Gastroesophageal sphincter (tissue), 4 donors: Measurements from ENCODE around the gene GTF2H1. TPM values are rescaled to one million over a fixed set of nuclear protein-coding genes. Genes with fewer than 3 reads are reported as not detected.

ENCODE experiments used
- ATAC-seq: fragments of 150-250 bp; one replicate; pipeline ENCODE4 v1.9.1; 2016; ENCODE audit warnings: mild to moderate bottlenecking, moderate library complexity
- H3K27ac ChIP-seq, 4 donors: fragments of 200-600 bp; sonication (generic) in 3 of 4; 1 replicate in 3 of 4; 2 replicates in 1 of 4; pipeline ENCODE4 v1.5.1; 2016 to 2019
- H3K27me3 ChIP-seq: fragments of 200-600 bp; sonication (generic); one replicate; pipeline ENCODE4 v1.5.1; 2019
- H3K36me3 ChIP-seq, 2 donors: fragments of 200-600 bp; sonication (generic); one replicate each; pipeline ENCODE4 v1.5.1; 2019; ENCODE audit warnings: control low read depth in 1 of 2
- H3K4me1 ChIP-seq, 3 donors: fragments of 200-600 bp; sonication (generic); 1 replicate in 2 of 3; 2 replicates in 1 of 3; pipeline ENCODE4 v1.5.1; 2016 to 2019; ENCODE audit warnings: control low read depth in 2 of 3
- H3K4me3 ChIP-seq, 2 donors: fragments of 200-600 bp; sonication (generic); one replicate each; pipeline ENCODE4 v1.5.1; 2019; ENCODE audit warnings: mild to moderate bottlenecking in 1 of 2, moderate library complexity in 1 of 2
- H3K9me3 ChIP-seq, 3 donors: fragments of 200-600 bp; sonication (generic); one replicate each; pipeline ENCODE4 v1.5.1; 2017 to 2019; ENCODE audit warnings: control low read depth in 2 of 3
- CTCF ChIP-seq, 4 experiments: fragments of 200-600 bp in 2 of 4; fragments of 450-650 bp in 2 of 4; sonication (generic) in 1 of 4; IDR thresholded peaks; one replicate each; pipeline ENCODE4 v1.5.1; 2017 to 2019; ENCODE audit warnings: antibody characterized with exemption in 4 of 4, mild to moderate bottlenecking in 2 of 4, moderate library complexity in 2 of 4
- EP300 ChIP-seq: sonication (generic); formaldehyde crosslinking; IDR thresholded peaks from one replicate; pipeline ENCODE4 v1.6.1; 2017; ENCODE audit warnings: antibody characterized with exemption, mild to moderate bottlenecking
- POLR2A ChIP-seq, 2 donors: fragments of 450-650 bp; IDR thresholded peaks; one replicate each; pipeline ENCODE4 v1.6.1; 2017; ENCODE audit warnings: antibody characterized with exemption in 2 of 2, mild to moderate bottlenecking in 2 of 2, moderate library complexity in 1 of 2
- POLR2AphosphoS5 ChIP-seq: sonication (generic); formaldehyde crosslinking; IDR thresholded peaks from one replicate; pipeline ENCODE4 v1.6.1; 2017; ENCODE audit warnings: antibody characterized with exemption
- WGBS, 2 donors: methylation state at CpG; one replicate each; pipeline ENCODE4 v1.1.5; 2018; ENCODE audit warnings: low coverage in 1 of 2; 5-methylcytosine and 5-hydroxymethylcytosine counted together
- total RNA-seq, 4 donors: library from RNA; depleted of rRNA; stranded (reverse); fragments of >200 nt; gene quantifications; one replicate each; pipeline ENCODE4 v1.1.0, GENCODE V29; 2016

Gene GTF2H1
- total RNA-seq, 4 donors from 2014 or later = 47.3 to 61.8 (median 57.4) TPM

GRCh38 chr11:18375941-18376340 is 53.6 kb downstream of the GTF2H1 start:
- Histone ChIP-seq H3K27ac (no peak overlapping the region), H3K4me3 (no peak overlapping the region), H3K4me1 (no peaks in the 10 kb centered on the region), H3K27me3 (no peaks in the 10 kb centered on the region), H3K9me3 (no peaks in the 10 kb centered on the region), H3K36me3 (no peaks in the 10 kb centered on the region)
- WGBS, 2 donors = 100% methylated on average over 1 of the region's 1 CpG; no CpG with 5 or more reads in 1 of the 2 donors
- TF ChIP-seq POLR2A (IDR thresholded peaks at IDR 0.05) = no peak
- no peak for TF ChIP-seq CTCF (IDR thresholded peaks at IDR 0.05)
- TF ChIP-seq POLR2AphosphoS5 = no peak
- no peak for TF ChIP-seq EP300
- no peak for ATAC-seq

- TF ChIP-seq POLR2AphosphoS5 (no peak), EP300 (no peak), CTCF (IDR thresholded peaks at IDR 0.05) (no peak), POLR2A (IDR thresholded peaks at IDR 0.05) (no peak)
- Histone ChIP-seq H3K9me3 (no peaks in the 10 kb centered on the region), H3K4me1 (peaks cover 8 to 19% (median 14%) of the 10 kb centered on the region in 3 donors), H3K4me3 (no peak overlapping the region), H3K36me3 (no peaks in the 10 kb centered on the region), H3K27me3 (no peaks in the 10 kb centered on the region), H3K27ac (no peak overlapping the region)
- WGBS, 2 donors = 40 to 50% methylated on average over 2 of the region's 2 CpGs
- ATAC-seq = no peak
These were observed 56.8 kb downstream of the GTF2H1 start for GRCh38 chr11:18379201-18379600.

GRCh38 chr11:18383388-18384156 is 61.2 kb downstream of the GTF2H1 start:
- peak overlapping the region in 1 of 2 donors; percentile 8 for H3K4me3 ChIP-seq
- H3K4me1 ChIP-seq = peaks cover 14 to 31% (median 27%) of the 10 kb centered on the region in 3 donors
- 0% methylated on average over 3 of the region's 9 CpGs; no CpG with 5 or more reads in 1 of the 2 donors for WGBS, 2 donors
- H3K27ac ChIP-seq = peak overlapping the region; percentile 89 to 99 (median 97)
- no peaks in the 10 kb centered on the region for H3K27me3 ChIP-seq
- no peaks in the 10 kb centered on the region for H3K36me3 ChIP-seq
- TF ChIP-seq POLR2A (IDR thresholded peaks at IDR 0.05) (no peak), POLR2AphosphoS5 (peak; percentile 82)
- H3K9me3 ChIP-seq = no peaks in the 10 kb centered on the region
- peak; percentile 97 for ATAC-seq

- peak; percentile 66 for ATAC-seq
- H3K36me3 ChIP-seq = no peaks in the 10 kb centered on the region
- no peaks in the 10 kb centered on the region for H3K9me3 ChIP-seq
- peak overlapping the region in 1 of 2 donors; percentile 8 for H3K4me3 ChIP-seq
- peak overlapping the region; percentile 89 to 99 (median 97) for H3K27ac ChIP-seq
- peaks cover 14 to 31% (median 27%) of the 10 kb centered on the region in 3 donors for H3K4me1 ChIP-seq
- TF ChIP-seq EP300 = no peak
- peak; percentile 80 for TF ChIP-seq POLR2AphosphoS5
- TF ChIP-seq CTCF (IDR thresholded peaks at IDR 0.05) = no peak
- peak; percentile 11 to 15 for TF ChIP-seq POLR2A (IDR thresholded peaks at IDR 0.05)
- no peaks in the 10 kb centered on the region for H3K27me3 ChIP-seq
- WGBS, 2 donors = 0 to 17% methylated on average over 1 of the region's 3 CpGs
These were observed 61.8 kb downstream of the GTF2H1 start for GRCh38 chr11:18384157-18384641.

GRCh38 chr11:18390088-18390487 is 67.7 kb downstream of the GTF2H1 start:
- Histone ChIP-seq H3K4me1 (peaks cover 0 to 15% (median 9%) of the 10 kb centered on the region in 3 donors), H3K27ac (no peak overlapping the region), H3K36me3 (no peaks in the 10 kb centered on the region), H3K27me3 (no peaks in the 10 kb centered on the region), H3K4me3 (no peak overlapping the region), H3K9me3 (no peaks in the 10 kb centered on the region)
- 77 to 82% methylated on average over 3 of the region's 3 CpGs for WGBS, 2 donors
- no peak for ATAC-seq
- no peak for TF ChIP-seq CTCF (IDR thresholded peaks at IDR 0.05)
- no peak for TF ChIP-seq POLR2AphosphoS5
- TF ChIP-seq POLR2A (IDR thresholded peaks at IDR 0.05) = no peak
- TF ChIP-seq EP300 = no peak
